Activated naive CD4-positive, alpha-beta T cell treated with anti-CD3 and anti-CD28 coated beads for 36 hours (primary cell): ENCODE results near the gene RCBTB1. TPM values are rescaled to one million over a fixed set of nuclear protein-coding genes. Genes with fewer than 3 reads are reported as not detected.
"Not testable (repeated sequence)": the region's sequence is repeated elsewhere in the genome, so short reads cannot be mapped to it uniquely, and the experiment has no call there.

Experiments
- CTCF ChIA-PET: fragments of 350-600 bp; sonication (Branson Sonifier 250); formaldehyde crosslinking; loops from one replicate; lab custom pipeline; 2021; ENCODE audit warnings: antibody characterized with exemption; lab: Charles Lee
- DNase-seq: peaks from one replicate; pipeline ENCODE4 v3.0.0-alpha.2; 2020
- H3K27ac Mint-ChIP-seq: one replicate; pipeline ENCODE4 v1.8.0; 2021; ENCODE audit warnings: mild to moderate bottlenecking, mixed read lengths
- H3K27me3 Mint-ChIP-seq: one replicate; pipeline ENCODE4 v1.8.0; 2021; ENCODE audit warnings: low read depth, mixed read lengths
- H3K36me3 Mint-ChIP-seq: one replicate; pipeline ENCODE4 v1.8.0; 2021; ENCODE audit warnings: low read depth, mixed read lengths
- H3K4me1 Mint-ChIP-seq: one replicate; pipeline ENCODE4 v1.8.0; 2021; ENCODE audit warnings: low read depth, mixed read lengths
- H3K4me3 Mint-ChIP-seq: one replicate; pipeline ENCODE4 v1.8.0; 2021; ENCODE audit warnings: mild to moderate bottlenecking, moderate library complexity, mixed read lengths
- H3K9me3 Mint-ChIP-seq: one replicate; pipeline ENCODE4 v1.8.0; 2021; ENCODE audit warnings: mixed read lengths
- intact Hi-C: fragments of 100-400 bp; cut with micrococcal nuclease; formaldehyde crosslinking; loops from one replicate; pipeline ENCODE4 v1.15.1; 2023
- total RNA-seq, 2 experiments: library from RNA; stranded (reverse); gene quantifications; one replicate each; pipeline ENCODE4 v1.2.3, GENCODE V29; 2021

Gene RCBTB1
- total RNA-seq, 2 experiments from 2014 or later, result 17.8 to 19.2 TPM

DNA sequence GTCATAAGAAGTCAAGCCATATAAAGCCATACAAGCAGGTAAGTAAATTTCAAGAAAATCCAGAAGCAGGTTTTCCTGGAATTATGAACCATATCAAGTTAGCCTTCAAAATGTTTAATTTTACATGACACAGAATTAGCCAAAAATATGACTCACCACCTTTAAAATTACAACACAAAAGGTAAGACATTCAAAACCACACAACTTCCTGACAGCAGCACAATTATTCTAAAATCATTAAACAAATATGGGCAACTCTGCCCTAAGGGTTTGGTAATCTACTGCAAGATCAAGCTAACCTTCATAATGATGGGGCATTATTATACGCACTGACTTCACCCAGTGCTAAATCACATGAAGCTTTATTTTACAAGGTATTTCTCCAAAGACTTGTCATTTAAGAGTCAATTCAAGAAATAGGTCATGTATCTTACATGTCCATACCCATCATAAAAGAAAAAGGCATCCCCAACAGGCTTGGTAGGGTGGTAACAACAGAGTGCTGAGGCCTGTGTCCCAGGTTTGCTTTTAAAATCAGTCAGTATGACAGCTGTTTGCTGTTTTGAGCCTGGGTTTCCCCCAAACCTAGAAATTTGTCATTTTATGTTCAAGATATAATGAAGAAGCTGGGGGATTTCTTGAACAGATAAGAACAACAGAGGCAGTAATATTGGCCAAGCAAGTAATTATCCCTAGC lies 15.2 kb downstream of the RCBTB1 start:
- Mint-ChIP-seq H3K36me3 (peaks cover 17% of the 10 kb centered on the region), H3K9me3 (no peaks in the 10 kb centered on the region), H3K27ac (peak overlapping the region; percentile 32), H3K27me3 (no peaks in the 10 kb centered on the region), H3K4me1 (peaks cover 23% of the 10 kb centered on the region), H3K4me3 (no peak overlapping the region)
- CTCF ChIA-PET, result interaction anchor here (0.9 to 1.7 kb wide), 3 partner anchors 32 to 180 kb away, joined by 3 to 4 read pairs (median 3); no protein-coding TSS in a partner anchor
- peak; percentile 44 for DNase-seq
- intact Hi-C loops, result loop anchor here (1.0 kb wide), 3 partner anchors 14 to 126 kb away; partner anchors contain the start of genes CAB39L, PHF11 and SETDB2

- no peaks in the 10 kb centered on the region for H3K27me3 Mint-ChIP-seq
- intact Hi-C loops, result no loop called here
- H3K4me1 Mint-ChIP-seq, result peaks cover 22% of the 10 kb centered on the region
- DNase-seq, result no peak
- H3K4me3 Mint-ChIP-seq, result no peak overlapping the region
- no peak overlapping the region for H3K27ac Mint-ChIP-seq
- CTCF ChIA-PET, result interaction anchor here (1.1 kb wide), 1 partner anchor 13 kb away, joined by 3 read pairs; no protein-coding TSS in a partner anchor
- peaks cover 21% of the 10 kb centered on the region for H3K36me3 Mint-ChIP-seq
- no peaks in the 10 kb centered on the region for H3K9me3 Mint-ChIP-seq
These were observed 17.9 kb downstream of the RCBTB1 start for GRCh38 chr13:49567491-49567890.

- CTCF ChIA-PET, result interaction anchor here (1.1 kb wide), 1 partner anchor 12 kb away, joined by 3 read pairs; no protein-coding TSS in a partner anchor
- Mint-ChIP-seq H3K4me1 (peaks cover 18% of the 10 kb centered on the region), H3K27me3 (no peaks in the 10 kb centered on the region), H3K36me3 (peaks cover 22% of the 10 kb centered on the region), H3K9me3 (no peaks in the 10 kb centered on the region), H3K4me3 (no peak overlapping the region), H3K27ac (no peak overlapping the region)
- intact Hi-C loops, result no loop called here
- DNase-seq, result no peak
These were observed 18.9 kb downstream of the RCBTB1 start for GRCh38 chr13:49566461-49566860.

DNA sequence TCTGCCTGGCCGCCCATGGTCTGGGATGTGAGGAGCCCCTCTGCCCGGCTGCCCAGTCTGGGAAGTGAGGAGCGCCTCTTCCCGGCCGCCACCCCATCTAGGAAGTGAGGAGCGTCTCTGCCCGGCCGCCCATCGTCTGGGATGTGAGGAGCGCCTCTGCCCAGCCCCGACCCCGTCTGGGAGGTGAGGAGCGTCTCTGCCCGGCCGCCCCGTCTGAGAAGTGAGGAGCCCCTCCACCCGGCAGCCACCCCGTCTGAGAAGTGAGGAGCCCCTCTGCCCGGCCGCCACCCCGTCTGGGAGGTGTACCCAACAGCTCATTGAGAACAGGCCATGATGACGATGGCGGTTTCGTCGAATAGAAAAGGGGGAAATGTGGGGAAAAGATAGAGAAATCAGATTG lies 19.9 kb downstream of the RCBTB1 start:
- H3K27me3 Mint-ChIP-seq, H3K27ac Mint-ChIP-seq, intact Hi-C loops, DNase-seq, H3K9me3 Mint-ChIP-seq, CTCF ChIA-PET, H3K4me3 Mint-ChIP-seq: not testable (repeated sequence)
- Mint-ChIP-seq H3K4me1 (peaks cover 15% of the 10 kb centered on the region), H3K36me3 (peaks cover 30% of the 10 kb centered on the region)

- DNase-seq, result no peak
- no peaks in the 10 kb centered on the region for H3K9me3 Mint-ChIP-seq
- no peak overlapping the region for H3K4me3 Mint-ChIP-seq
- H3K4me1 Mint-ChIP-seq, result peaks cover 4% of the 10 kb centered on the region
- no peaks in the 10 kb centered on the region for H3K27me3 Mint-ChIP-seq
- intact Hi-C loops, result no loop called here
- H3K36me3 Mint-ChIP-seq, result peaks cover 47% of the 10 kb centered on the region
- no peak overlapping the region for H3K27ac Mint-ChIP-seq
- CTCF ChIA-PET, result interaction anchor here (1.6 kb wide), 1 partner anchor 44 kb away, joined by 6 read pairs; no protein-coding TSS in a partner anchor
These were observed 21.8 kb downstream of the RCBTB1 start for GRCh38 chr13:49563516-49563915.

DNA sequence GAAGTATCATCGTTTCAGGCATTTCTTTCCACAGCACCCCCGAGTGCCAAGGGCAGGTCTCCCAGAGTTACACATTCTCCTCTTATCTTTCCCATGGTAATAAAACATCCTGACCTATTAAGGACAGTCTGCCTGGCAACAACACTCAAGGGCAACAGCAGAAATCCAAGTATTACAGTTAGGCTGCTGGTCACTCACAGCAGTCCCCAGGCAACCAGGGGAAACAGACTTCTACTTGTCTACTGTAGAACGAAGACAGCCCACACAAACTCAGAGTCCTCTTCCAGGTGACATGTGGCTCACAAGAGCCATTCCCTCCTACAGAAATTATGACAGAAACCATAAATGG lies 24.3 kb downstream of the RCBTB1 start:
- CTCF ChIA-PET, result interaction anchor here (1.5 kb wide), 1 partner anchor 21 kb away, joined by 3 read pairs; no protein-coding TSS in a partner anchor
- no peaks in the 10 kb centered on the region for H3K9me3 Mint-ChIP-seq
- no peaks in the 10 kb centered on the region for H3K27me3 Mint-ChIP-seq
- H3K36me3 Mint-ChIP-seq, result peaks cover 39% of the 10 kb centered on the region
- no peak overlapping the region for H3K27ac Mint-ChIP-seq
- H3K4me3 Mint-ChIP-seq, result no peak overlapping the region
- intact Hi-C loops, result no loop called here
- DNase-seq, result no peak
- peaks cover 4% of the 10 kb centered on the region for H3K4me1 Mint-ChIP-seq

- intact Hi-C loops, result no loop called here
- H3K27ac Mint-ChIP-seq, result no peak overlapping the region
- H3K4me1 Mint-ChIP-seq, result peaks cover 4% of the 10 kb centered on the region
- peaks cover 35% of the 10 kb centered on the region for H3K36me3 Mint-ChIP-seq
- CTCF ChIA-PET, result interaction anchor here (0.7 to 1.5 kb wide), 3 partner anchors 14 to 105 kb away, joined by 3 to 6 read pairs (median 4); no protein-coding TSS in a partner anchor
- H3K4me3 Mint-ChIP-seq, result no peak overlapping the region
- H3K9me3 Mint-ChIP-seq, result no peaks in the 10 kb centered on the region
- H3K27me3 Mint-ChIP-seq, result no peaks in the 10 kb centered on the region
- peak; percentile 17 for DNase-seq
These were observed 24.9 kb downstream of the RCBTB1 start for GRCh38 chr13:49560270-49561061.

DNA sequence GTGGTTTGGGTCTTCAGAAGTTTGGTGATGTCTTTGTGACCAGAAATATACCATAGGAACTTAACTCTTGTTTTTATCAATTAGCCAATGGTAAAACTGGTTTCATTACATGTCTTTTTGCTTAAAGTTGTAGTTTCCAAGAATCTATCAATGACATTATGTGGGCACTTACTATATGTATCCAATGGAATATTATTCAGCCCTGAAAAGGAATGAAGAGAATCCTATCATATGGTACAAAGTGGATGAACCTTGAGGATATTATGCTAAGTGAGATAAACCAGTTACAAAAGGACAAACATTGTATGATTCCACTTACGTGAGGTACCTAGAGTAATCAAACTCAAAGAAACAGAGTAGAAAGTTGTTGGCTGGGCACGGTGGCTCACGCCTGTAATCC lies 26.4 kb downstream of the RCBTB1 start:
- Mint-ChIP-seq H3K36me3 (peaks cover 34% of the 10 kb centered on the region), H3K4me1 (peaks cover 4% of the 10 kb centered on the region), H3K4me3 (no peak overlapping the region), H3K27ac (no peak overlapping the region), H3K9me3 (no peaks in the 10 kb centered on the region), H3K27me3 (no peaks in the 10 kb centered on the region)
- CTCF ChIA-PET, result no interaction called here
- DNase-seq, result no peak
- intact Hi-C loops, result no loop called here

DNA sequence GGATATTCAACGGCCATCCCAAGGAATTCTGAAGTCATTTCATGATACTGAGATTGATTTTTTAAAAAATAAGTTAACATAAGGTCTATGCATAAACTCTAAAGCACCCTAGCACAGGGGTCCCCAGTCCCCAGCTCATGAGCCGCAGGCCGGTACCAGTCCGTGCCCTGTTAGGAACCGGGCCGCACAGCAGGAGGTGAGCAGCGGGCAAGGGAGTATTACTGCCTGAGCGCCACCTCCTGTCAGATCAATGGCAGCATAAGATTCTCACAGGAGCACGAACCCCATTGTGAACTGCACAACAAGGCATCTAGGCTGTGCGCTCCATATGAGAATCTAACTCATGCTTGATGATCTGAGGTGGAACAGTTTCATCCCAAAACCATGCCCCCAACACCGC lies 31.0 kb downstream of the RCBTB1 start:
- H3K9me3 Mint-ChIP-seq, result no peaks in the 10 kb centered on the region
- no peaks in the 10 kb centered on the region for H3K4me1 Mint-ChIP-seq
- no peak for DNase-seq
- peaks cover 23% of the 10 kb centered on the region for H3K36me3 Mint-ChIP-seq
- intact Hi-C loops, result no loop called here
- H3K27ac Mint-ChIP-seq, result no peak overlapping the region
- no peak overlapping the region for H3K4me3 Mint-ChIP-seq
- CTCF ChIA-PET, result interaction anchor here (0.8 to 0.9 kb wide), 2 partner anchors 12 to 1488 kb away, joined by 3 to 5 read pairs; no protein-coding TSS in a partner anchor
- H3K27me3 Mint-ChIP-seq, result no peaks in the 10 kb centered on the region

GRCh38 chr13:49553888-49554287 lies 31.5 kb downstream of the RCBTB1 start:
- CTCF ChIA-PET, result no interaction called here
- Mint-ChIP-seq H3K27ac (no peak overlapping the region), H3K4me3 (no peak overlapping the region), H3K27me3 (no peaks in the 10 kb centered on the region), H3K36me3 (peaks cover 21% of the 10 kb centered on the region), H3K9me3 (no peaks in the 10 kb centered on the region), H3K4me1 (no peaks in the 10 kb centered on the region)
- DNase-seq, result no peak
- intact Hi-C loops, result no loop called here

DNA sequence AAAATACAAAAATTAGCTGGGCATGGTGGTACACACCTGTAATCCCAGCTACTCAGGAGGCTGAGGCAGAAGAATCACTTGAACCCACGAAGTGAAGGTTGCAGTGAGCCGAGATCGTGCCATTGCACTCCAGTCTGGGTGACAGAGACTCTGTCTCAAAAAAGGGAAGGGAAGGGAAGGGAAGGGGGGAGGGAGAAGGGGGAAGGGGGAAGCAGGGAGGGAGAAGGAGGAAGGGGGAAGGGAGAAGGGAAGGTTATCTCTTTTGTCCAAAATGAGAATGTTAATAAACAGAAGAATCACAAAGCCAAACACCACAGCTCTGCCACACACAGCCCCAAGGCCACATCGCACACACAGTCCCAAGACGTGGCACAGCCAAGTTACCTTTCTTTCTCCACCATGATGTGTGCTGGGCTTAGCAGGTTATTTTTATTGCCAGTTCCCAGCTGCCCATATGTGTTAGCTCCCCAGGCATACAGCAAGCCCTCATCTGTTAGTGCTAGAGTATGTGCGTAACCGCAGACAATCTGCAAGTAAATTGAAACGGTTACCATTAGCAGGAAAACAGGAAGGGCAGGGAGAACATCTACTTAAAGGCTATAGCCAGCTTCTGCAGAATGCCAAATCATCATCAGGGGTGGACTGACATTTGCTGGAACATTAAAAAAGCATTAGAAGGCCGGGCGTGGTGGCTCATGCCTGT lies 34.3 kb downstream of the RCBTB1 start:
- no peaks in the 10 kb centered on the region for H3K27me3 Mint-ChIP-seq
- H3K36me3 Mint-ChIP-seq, result peaks cover 20% of the 10 kb centered on the region
- H3K9me3 Mint-ChIP-seq, result no peaks in the 10 kb centered on the region
- H3K27ac Mint-ChIP-seq, result no peak overlapping the region
- no peak overlapping the region for H3K4me3 Mint-ChIP-seq
- DNase-seq, result no peak
- CTCF ChIA-PET, result no interaction called here
- H3K4me1 Mint-ChIP-seq, result no peaks in the 10 kb centered on the region
- intact Hi-C loops, result no loop called here

DNA sequence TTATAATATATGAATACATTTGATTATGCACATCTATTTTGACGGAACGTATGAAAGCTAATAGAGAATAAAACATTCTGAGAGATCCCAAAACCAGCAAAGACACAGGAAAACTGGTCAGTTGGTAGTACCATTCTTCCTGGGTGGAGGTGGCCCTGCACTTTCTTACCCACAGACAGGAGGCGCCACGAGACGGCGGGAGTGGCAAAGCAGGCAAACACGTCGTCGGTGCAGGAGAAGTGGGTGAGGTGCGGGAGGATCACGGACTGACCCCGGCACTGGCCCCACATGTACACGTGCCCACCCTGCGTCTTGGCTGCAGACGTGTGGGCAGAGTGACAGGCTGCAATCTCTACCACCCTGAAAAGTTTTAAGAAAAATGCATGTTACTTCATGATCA lies 36.1 kb downstream of the RCBTB1 start:
- DNase-seq, result no peak
- Mint-ChIP-seq H3K27me3 (no peaks in the 10 kb centered on the region), H3K9me3 (no peaks in the 10 kb centered on the region), H3K36me3 (peaks cover 21% of the 10 kb centered on the region), H3K4me1 (no peaks in the 10 kb centered on the region), H3K4me3 (no peak overlapping the region), H3K27ac (no peak overlapping the region)
- intact Hi-C loops, result no loop called here
- CTCF ChIA-PET, result no interaction called here
